SK-N-SH (cell line): ENCODE data around the gene KIF12. TPM values are rescaled to one million over a fixed set of nuclear protein-coding genes. Genes with fewer than 3 reads are reported as not detected.

Experiments used
- CTCF ChIA-PET: fragments of 300-600, 350-600 bp; formaldehyde crosslinking; extraction: SDS; loops from one replicate; lab custom pipeline; 2021; lab: Yijun Ruan, JAX
- POLR2A ChIA-PET: fragments of 350-600 bp; sonication (Branson Sonifier 250); formaldehyde crosslinking; extraction: SDS; loops from one replicate; lab custom pipeline; 2020; ENCODE audit warnings: antibody characterized with exemption, inconsistent platforms; lab: Yijun Ruan, JAX
- DNase-seq: peaks from one replicate; pipeline ENCODE4 v3.0.0; 2012
- H2AFZ ChIP-seq: fragments of 200-600 bp; sonication (generic); 2 replicates; pipeline ENCODE4 v1.8.1; 2016; ENCODE audit warnings: antibody characterized with exemption, mild to moderate bottlenecking, low read depth
- H3F3A ChIP-seq: fragments of 200-600 bp; sonication (generic); replicated peaks from 2 replicates; pipeline ENCODE3; 2016; ENCODE audit warnings: antibody characterized with exemption, mild to moderate bottlenecking; ENCODE audit not compliant: insufficient read depth
- H3K27ac ChIP-seq, 2 experiments: fragments of 200-500 bp in 1 of 2; fragments of 200-600 bp in 1 of 2; sonication (Bioruptor generic) in 1 of 2; sonication (generic), shearing (Covaris generic) in 1 of 2; 2 replicates each; pipeline versions ENCODE4 v1.5.1 to v1.6.1; 2014 to 2016; ENCODE audit warnings: low read depth in 2 of 2, inconsistent platforms in 1 of 2, low read length in 1 of 2, mild to moderate bottlenecking in 1 of 2, mixed read lengths in 1 of 2
- H3K27me3 ChIP-seq: fragments of 200-600 bp; sonication (generic), shearing (Covaris generic); 2 replicates; pipeline ENCODE4 v1.6.1; 2016; ENCODE audit warnings: mixed run types; ENCODE audit not compliant: insufficient read depth
- H3K36me3 ChIP-seq, 2 experiments: fragments of 200-500 bp in 1 of 2; fragments of 200-600 bp in 1 of 2; sonication (Bioruptor generic) in 1 of 2; sonication (generic) in 1 of 2; replicated peaks in 1 of 2; 2 replicates each; pipeline versions ENCODE3 to v1.5.1; 2014 to 2016; ENCODE audit warnings: low read length in 1 of 2, mild to moderate bottlenecking in 1 of 2; ENCODE audit not compliant: insufficient read depth in 2 of 2, control insufficient read depth in 1 of 2
- H3K4me1 ChIP-seq, 2 experiments: fragments of 200-500 bp in 1 of 2; fragments of 200-600 bp in 1 of 2; sonication (Bioruptor generic) in 1 of 2; sonication (generic), shearing (Covaris generic) in 1 of 2; 2 replicates each; pipeline versions ENCODE4 v1.5.1 to v1.6.1; 2014 to 2016; ENCODE audit warnings: low read depth in 1 of 2, low read length in 1 of 2, mixed run types in 1 of 2; ENCODE audit not compliant: insufficient read depth in 2 of 2, control insufficient read depth in 1 of 2
- H3K4me2 ChIP-seq: fragments of 200-600 bp; sonication (generic), shearing (Covaris generic); 2 replicates; pipeline ENCODE4 v1.6.1; 2017; ENCODE audit warnings: mixed run types
- H3K4me3 ChIP-seq, 2 experiments: fragments of 200-500 bp in 1 of 2; fragments of 200-600 bp in 1 of 2; sonication (Bioruptor generic) in 1 of 2; sonication (generic), shearing (Covaris generic) in 1 of 2; 2 replicates each; pipeline versions ENCODE4 v1.5.1 to v1.8.1; 2014 to 2016; ENCODE audit warnings: low read depth in 2 of 2, inconsistent platforms in 1 of 2, low read length in 1 of 2, mild to moderate bottlenecking in 1 of 2, mixed read lengths in 1 of 2, moderate library complexity in 1 of 2
- H3K79me2 ChIP-seq: fragments of 200-600 bp; sonication (generic); 2 replicates; pipeline ENCODE4 v1.8.1; 2017; ENCODE audit warnings: mild to moderate bottlenecking; ENCODE audit not compliant: insufficient read depth
- H3K9ac ChIP-seq: fragments of 200-600 bp; sonication (generic); 2 replicates; pipeline ENCODE4 v1.6.1; 2017; ENCODE audit warnings: mixed run types
- H3K9me2 ChIP-seq: fragments of 200-600 bp; sonication (generic); 2 replicates; pipeline ENCODE4 v1.6.1; 2017; ENCODE audit warnings: mixed run types
- H3K9me3 ChIP-seq: fragments of 200-600 bp; sonication (generic); 2 replicates; pipeline ENCODE4 v1.6.1; 2017; ENCODE audit warnings: mixed run types, mild to moderate bottlenecking, moderate library complexity
- H4K20me1 ChIP-seq: fragments of 200-600 bp; sonication (generic); 2 replicates; pipeline ENCODE4 v1.6.1; 2017; ENCODE audit warnings: mild to moderate bottlenecking, mixed run types; ENCODE audit not compliant: insufficient read depth
- CHD2 ChIP-seq: fragments of 150-350 bp; IDR thresholded peaks from 2 replicates; pipeline ENCODE4 v1.6.1; 2018; ENCODE audit warnings: low read length; ENCODE audit not compliant: partially characterized antibody
- CTCF ChIP-seq: fragments of 200-600 bp; sonication (generic); IDR thresholded peaks from 2 replicates; pipeline ENCODE4 v1.6.1; 2017; ENCODE audit warnings: antibody characterized with exemption, mild to moderate bottlenecking, moderate library complexity
- ELF1 ChIP-seq: IDR thresholded peaks from 2 replicates; pipeline ENCODE4 v1.4.0; 2012
- EZH2phosphoT487 ChIP-seq: fragments of 200-600 bp; sonication (generic); IDR thresholded peaks from 2 replicates; pipeline ENCODE4 v1.6.1; 2017; ENCODE audit warnings: low read depth, mixed run types, mild to moderate bottlenecking, antibody characterized with exemption, moderate library complexity, borderline replicate concordance
- GABPA ChIP-seq: IDR thresholded peaks from 2 replicates; pipeline ENCODE4 v1.4.0; 2012; ENCODE audit warnings: low read depth, mild to moderate bottlenecking
- IRF3 ChIP-seq: fragments of 150-350 bp; IDR thresholded peaks from 2 replicates; pipeline ENCODE4 v1.6.1; 2016; ENCODE audit warnings: mild to moderate bottlenecking, low read depth, low read length
- MEF2A ChIP-seq: IDR thresholded peaks from 2 replicates; pipeline ENCODE4 v1.4.0; 2012; ENCODE audit warnings: low read depth, borderline replicate concordance
- MXI1 ChIP-seq: IDR thresholded peaks from 2 replicates; pipeline ENCODE4 v1.6.1; 2012; ENCODE audit warnings: mild to moderate bottlenecking, low read depth, low read length, improper control_type of control experiment
- RAD21 ChIP-seq: IDR thresholded peaks from 2 replicates; pipeline ENCODE4 v1.6.1; 2012; ENCODE audit warnings: mild to moderate bottlenecking, low read length
- RCOR1 ChIP-seq: fragments of 150-350 bp; IDR thresholded peaks from 2 replicates; pipeline ENCODE4 v1.6.1; 2017; ENCODE audit warnings: antibody characterized with exemption, low read length
- RFX5 ChIP-seq: IDR thresholded peaks from 2 replicates; pipeline ENCODE4 v1.6.1; 2012; ENCODE audit warnings: mild to moderate bottlenecking, improper control_type of control experiment, low read length
- RXRA ChIP-seq: IDR thresholded peaks from 2 replicates; pipeline ENCODE4 v1.4.0; 2012; ENCODE audit warnings: low read depth, mild to moderate bottlenecking, borderline replicate concordance
- SMC3 ChIP-seq: IDR thresholded peaks from 2 replicates; pipeline ENCODE4 v1.6.1; 2012; ENCODE audit warnings: low read depth, low read length, improper control_type of control experiment
- TAF1 ChIP-seq: IDR thresholded peaks from 2 replicates; pipeline ENCODE4 v1.6.1; 2012; ENCODE audit warnings: low read depth, mild to moderate bottlenecking, low read length, moderate library complexity, borderline replicate concordance
- TCF12 ChIP-seq: IDR thresholded peaks from 2 replicates; pipeline ENCODE4 v1.4.0; 2012
- TEAD4 ChIP-seq: IDR thresholded peaks from 2 replicates; pipeline ENCODE4 v1.4.0; 2012; ENCODE audit warnings: mild to moderate bottlenecking, borderline replicate concordance; ENCODE audit not compliant: insufficient read depth
- WGBS: methylation state at CpG from one replicate; pipeline ENCODE4 v1.1.6; 2017; ENCODE audit warnings: low lambda C conversion rate; 5-methylcytosine and 5-hydroxymethylcytosine counted together
- polyA plus RNA-seq, 3 experiments: library from polyadenylated mRNA; depleted of rRNA; stranded (reverse); fragments of >200 nt; gene quantifications; 2 replicates each; pipeline ENCODE4 v1.2.3, GENCODE V29; 2012
- TF ChIP-seq, protein P1 (sequence below): fragments of 150-350 bp; IDR thresholded peaks from 2 replicates; pipeline ENCODE4 v1.6.1; 2017; ENCODE audit warnings: antibody characterized with exemption, low read length, low read depth, borderline replicate concordance
- TF ChIP-seq, protein P2 (sequence below): IDR thresholded peaks from 2 replicates; pipeline ENCODE4 v1.4.0; 2012; ENCODE audit warnings: low read depth, borderline replicate concordance

Gene KIF12
- polyA plus RNA-seq, 1 of the 3 experiments (the other 2 are of a cell fraction) = 0.35 TPM

- no peaks in the 10 kb centered on the region for H3K79me2 ChIP-seq
- POLR2A ChIA-PET = no interaction called here
- no peak overlapping the region for H2AFZ ChIP-seq
Measured at GRCh38 chr9:114077162-114077837, 21.8 kb downstream of the KIF12 start.

More at GRCh38 chr9:114077162-114077837, 21.8 kb downstream of the KIF12 start:
- H3F3A ChIP-seq = no peaks in the 10 kb centered on the region
- H3K9ac ChIP-seq = no peak overlapping the region
- no peaks in the 10 kb centered on the region for H3K36me3 ChIP-seq
- DNase-seq = no peak
- no peaks in the 10 kb centered on the region; a peak in 1 of 4 replicates for H3K4me1 ChIP-seq
- no peak for TF ChIP-seq TEAD4
- no peak for TF ChIP-seq MEF2A
- TF ChIP-seq, protein P1, sequence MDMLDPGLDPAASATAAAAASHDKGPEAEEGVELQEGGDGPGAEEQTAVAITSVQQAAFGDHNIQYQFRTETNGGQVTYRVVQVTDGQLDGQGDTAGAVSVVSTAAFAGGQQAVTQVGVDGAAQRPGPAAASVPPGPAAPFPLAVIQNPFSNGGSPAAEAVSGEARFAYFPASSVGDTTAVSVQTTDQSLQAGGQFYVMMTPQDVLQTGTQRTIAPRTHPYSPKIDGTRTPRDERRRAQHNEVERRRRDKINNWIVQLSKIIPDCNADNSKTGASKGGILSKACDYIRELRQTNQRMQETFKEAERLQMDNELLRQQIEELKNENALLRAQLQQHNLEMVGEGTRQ = no peak
- no peak for TF ChIP-seq MXI1
- no peak for TF ChIP-seq RCOR1
- TF ChIP-seq ELF1 = no peak
- TF ChIP-seq GABPA = no peak
- no peak for TF ChIP-seq RXRA
- no peak for TF ChIP-seq TAF1
- no peak for TF ChIP-seq TCF12
- TF ChIP-seq EZH2phosphoT487 = no peak
- no peak for TF ChIP-seq CTCF
- TF ChIP-seq RAD21 = no peak
- no peak for TF ChIP-seq RFX5
- TF ChIP-seq CHD2 = no peak
- no peak for TF ChIP-seq IRF3
- TF ChIP-seq, protein P2, sequence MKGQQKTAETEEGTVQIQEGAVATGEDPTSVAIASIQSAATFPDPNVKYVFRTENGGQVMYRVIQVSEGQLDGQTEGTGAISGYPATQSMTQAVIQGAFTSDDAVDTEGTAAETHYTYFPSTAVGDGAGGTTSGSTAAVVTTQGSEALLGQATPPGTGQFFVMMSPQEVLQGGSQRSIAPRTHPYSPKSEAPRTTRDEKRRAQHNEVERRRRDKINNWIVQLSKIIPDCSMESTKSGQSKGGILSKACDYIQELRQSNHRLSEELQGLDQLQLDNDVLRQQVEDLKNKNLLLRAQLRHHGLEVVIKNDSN = no peak
- TF ChIP-seq SMC3 = no peak
- peaks cover 7% of the 10 kb centered on the region; the same call in 1 of the 2 replicates for H3K27me3 ChIP-seq
- no peak overlapping the region for H3K4me2 ChIP-seq
- CTCF ChIA-PET = interaction anchor here (0.7 to 4.2 kb wide), 8 partner anchors 31 to 269 kb away, joined by 3 to 34 read pairs (median 4); partner anchors contain the start of gene COL27A1
- no peaks in the 10 kb centered on the region for H4K20me1 ChIP-seq
- H3K27ac ChIP-seq = no peak overlapping the region
- H3K9me3 ChIP-seq = no peaks in the 10 kb centered on the region
- H3K4me3 ChIP-seq = no peak overlapping the region
- H3K9me2 ChIP-seq = no peaks in the 10 kb centered on the region
- 61% methylated on average over 7 of the region's 7 CpGs for WGBS
